COR-L47 (cell line): ENCODE measurements around the gene TRMT11.
"Not testable (repeated sequence)": the region's sequence is repeated elsewhere in the genome, so short reads cannot be mapped to it uniquely, and the experiment has no call there.

Source experiments
- DNase-seq: peaks from one replicate; lab custom pipeline; 2025; lab: John Stamatoyannopoulos, UW

The TRMT11 gene

DNA sequence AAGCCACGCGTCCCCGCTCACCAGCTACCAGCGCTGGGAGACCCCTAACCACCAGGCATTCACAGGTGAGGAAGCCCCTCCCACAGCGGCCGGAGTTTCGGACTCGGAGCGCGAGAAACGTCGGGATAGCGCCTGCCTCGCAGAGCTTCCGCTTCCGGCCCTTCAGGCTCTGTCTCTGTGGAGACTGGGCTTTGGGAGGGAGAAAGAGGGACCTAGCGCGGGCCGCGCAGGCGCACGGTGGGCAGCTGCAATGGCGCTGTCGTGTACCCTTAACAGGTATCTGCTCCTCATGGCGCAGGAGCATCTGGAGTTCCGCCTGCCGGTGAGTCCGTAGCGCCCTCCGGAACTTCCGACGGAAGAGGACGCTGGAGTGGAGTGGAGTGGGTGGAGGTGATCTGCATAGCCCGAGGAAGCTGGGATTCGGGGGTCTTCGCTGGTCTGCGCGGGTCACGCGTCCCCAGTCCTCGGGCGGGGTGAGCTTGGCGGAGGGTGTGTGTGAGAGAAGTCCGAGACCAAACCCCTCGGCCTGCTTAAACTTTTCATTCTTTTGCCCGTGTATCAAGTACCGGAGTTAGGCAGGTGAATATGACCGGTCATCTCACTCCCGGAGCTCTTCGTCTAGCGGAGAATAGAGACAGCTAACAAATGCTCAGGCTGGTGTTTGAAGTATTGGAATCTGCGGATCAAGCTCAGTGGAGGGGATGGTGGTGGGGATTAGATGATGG, at the start of gene TRMT11:
TSS of gene TRMT11 (plus strand) at position 240 of the 725 bp plus-strand sequence. CDS start at position 251, 11 bp downstream.
- peak; percentile 88 for DNase-seq

DNA sequence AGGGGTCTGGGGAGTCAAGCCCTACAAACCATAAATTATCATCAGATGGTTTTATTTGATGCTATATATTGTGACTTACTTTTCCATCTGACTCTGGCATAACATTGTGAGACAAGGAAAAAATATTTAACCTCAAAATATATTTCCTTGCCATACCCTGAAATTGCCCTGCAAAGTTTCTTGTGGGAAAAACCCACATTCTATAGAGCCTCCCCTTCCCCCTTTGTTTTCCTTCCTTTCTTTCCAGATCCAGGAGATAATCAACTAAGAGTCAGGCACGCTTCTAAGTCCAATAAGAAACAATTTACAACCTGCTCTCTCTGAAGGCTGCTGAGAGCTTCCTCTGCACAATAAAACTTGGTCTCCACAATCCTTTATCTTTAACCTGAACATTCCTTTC, 47.3 kb upstream of the TRMT11 start:
- DNase-seq, result no peak

DNA sequence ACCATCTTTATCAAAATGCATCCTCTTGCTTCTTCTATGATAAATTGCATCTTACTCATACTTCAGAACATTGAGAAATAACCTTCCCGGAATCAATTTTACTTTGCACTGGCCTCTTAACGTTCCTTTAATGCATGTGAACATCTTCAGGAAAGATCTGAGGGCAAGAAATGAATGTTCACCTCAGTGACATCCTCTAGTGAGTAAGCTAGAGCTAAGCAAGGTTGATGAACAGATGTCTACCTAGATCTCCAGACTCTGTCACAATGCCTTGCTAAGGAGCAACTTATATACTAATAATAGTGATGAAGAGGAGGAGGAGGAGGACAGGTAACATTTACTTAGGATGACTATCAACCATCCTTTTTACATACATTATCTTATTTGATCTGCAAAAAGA, 46.5 kb upstream of the TRMT11 start:
- DNase-seq, result no peak

DNA sequence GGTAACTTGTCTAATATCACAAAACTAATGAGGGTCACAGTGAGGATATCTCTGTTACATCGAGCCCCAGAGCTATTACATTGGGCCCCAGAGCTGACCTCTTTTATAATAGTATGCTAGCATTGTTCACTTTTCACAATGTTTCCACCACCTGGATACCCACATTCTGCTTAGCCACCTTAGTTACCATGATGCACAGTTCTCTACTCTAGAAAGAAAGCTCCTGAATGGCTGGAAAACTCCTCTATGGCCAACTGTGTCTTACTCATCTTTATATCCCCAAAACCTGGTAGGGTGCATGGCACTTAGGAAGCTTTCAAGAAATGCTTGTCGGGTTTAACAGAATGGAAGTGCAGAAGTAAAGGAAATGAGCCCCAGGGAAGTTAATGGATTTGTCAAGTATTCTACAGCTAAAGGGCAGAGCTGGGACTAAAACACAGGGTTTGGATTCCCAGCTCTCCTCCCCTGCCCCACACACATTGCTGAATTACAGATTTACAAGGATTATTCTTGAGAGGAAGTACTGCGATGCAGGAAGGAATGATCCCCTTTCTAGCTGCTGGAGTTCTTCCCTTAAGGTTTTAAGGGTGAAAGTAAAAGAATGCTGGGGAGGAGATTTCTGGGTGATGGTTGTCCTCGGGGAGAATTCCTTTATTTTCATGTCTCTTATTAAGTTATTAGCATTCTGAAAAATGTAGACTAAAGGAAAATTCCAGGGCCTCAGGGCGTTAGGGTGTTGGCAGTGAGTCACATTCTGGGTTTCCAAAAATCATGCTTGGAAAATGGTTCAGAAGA, 45.9 kb upstream of the TRMT11 start:
- DNase-seq, result no peak

DNA sequence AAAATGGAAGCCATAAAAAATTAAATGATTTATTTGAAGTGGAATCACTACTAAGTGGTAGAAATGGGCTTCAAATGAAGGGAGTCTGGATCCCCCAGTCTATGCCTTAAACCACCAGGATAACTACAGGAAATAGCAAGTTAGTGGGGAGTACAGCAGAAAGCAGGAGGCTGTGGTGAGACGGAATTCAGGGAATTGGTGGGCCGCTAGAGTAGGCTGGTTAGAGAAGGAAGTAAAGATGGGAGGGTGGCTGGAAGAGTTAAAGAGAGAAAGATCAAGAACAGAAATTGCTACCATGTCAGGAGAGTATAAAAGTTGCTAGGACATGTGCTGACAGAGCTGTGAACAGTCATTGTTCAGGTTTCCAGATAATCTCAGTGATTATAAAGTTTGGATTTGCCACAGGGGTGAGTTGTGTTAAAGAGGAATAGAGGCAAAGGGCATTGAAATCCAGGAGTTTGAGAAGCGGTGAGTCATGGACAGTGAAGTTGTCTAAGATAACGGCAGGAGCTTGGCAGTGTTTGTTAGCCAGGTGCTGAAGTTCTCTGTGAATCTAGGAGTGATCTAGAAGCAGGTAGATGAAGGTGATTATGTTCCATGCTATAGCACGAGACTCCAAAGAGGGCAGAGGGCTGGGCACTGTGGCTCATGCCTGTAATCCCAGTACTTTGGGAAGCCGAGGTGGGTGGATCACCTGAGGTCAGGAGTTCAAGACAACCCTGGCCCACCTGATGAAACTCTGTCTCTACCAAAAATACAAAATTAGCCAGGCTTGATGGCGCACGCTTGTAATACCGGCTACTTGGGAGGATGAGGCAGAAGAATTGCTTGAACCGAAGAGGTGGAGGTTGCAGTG, 43.4 kb upstream of the TRMT11 start:
- no peak for DNase-seq

DNA sequence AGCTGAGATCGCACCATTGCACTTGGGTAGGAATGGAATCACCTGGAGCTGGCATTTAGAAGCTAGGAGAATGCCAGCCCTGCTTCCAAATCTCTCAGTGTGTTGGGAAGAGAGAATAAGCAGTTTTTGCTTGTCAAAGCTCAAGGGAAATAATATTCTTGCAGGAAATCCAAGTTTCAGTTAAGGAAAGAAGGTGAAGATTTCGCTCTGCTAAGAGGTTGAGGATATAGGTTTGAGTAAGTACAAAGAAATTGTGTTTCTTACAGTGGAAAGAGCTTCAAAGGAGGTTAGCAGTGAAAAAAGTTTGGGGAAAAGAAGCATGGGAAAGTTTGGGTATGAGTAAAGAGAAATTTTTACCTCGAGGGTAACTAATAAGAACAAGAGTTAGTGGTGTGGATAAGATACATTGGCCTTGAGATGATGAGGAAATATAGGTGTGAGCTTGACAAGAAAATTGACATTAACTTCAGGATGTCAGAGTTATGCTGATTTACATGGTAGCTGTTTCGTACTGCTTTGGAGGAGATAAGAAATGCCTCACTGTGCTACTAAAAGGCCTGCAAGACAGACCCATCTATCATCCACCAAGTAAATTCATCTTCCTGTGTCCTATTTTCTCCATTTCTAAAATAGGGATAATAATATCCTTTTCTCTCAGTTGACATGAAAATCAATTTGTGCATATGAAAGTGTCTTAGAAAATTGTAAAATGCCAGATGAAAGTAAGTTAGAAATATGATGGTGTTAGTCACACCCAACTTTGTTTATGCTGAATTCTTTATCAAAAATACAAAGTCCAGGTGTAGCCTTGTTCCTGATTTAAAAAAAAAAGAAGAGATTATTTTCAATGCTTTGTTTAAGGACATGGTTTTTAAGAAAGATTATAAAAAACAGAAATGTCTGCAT, 42.6 kb upstream of the TRMT11 start:
- DNase-seq, result no peak

DNA sequence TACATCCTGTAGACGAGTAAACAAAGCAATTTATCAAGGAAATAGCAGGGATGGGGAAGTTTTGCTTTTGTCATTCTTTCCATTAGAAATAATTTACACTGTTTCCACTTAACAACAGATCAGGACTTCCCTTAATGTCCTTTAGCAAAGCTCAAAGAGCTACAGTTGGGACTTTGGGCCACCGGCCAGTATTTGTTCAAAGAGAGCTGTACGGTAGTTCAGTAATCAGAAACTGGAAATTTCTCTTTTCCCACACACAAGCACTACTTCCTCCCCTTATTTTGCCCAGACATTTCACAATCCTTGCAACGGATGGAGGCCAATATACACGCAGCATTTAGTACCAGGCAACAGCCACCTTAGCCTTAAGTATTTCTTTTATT, 41.9 kb upstream of the TRMT11 start:
- no peak for DNase-seq

DNA sequence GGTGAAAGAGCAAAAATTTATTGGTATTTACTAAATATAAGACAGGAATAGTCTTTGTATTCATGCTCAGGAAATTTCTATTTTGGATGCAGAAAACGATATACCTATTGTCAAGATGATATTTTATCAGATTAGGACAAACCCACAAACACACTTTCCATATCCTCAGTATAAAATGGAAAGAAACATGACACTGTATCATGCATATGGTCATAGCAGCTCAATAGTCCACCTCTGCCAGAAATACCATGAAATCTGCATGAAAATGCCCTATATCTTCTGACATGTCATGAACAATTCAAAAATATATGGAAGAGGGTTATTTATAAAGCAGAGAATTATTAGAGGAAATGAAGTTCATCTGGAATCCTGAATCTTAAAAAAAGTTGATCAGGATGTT, 41.4 kb upstream of the TRMT11 start:
- DNase-seq, result no peak

DNA sequence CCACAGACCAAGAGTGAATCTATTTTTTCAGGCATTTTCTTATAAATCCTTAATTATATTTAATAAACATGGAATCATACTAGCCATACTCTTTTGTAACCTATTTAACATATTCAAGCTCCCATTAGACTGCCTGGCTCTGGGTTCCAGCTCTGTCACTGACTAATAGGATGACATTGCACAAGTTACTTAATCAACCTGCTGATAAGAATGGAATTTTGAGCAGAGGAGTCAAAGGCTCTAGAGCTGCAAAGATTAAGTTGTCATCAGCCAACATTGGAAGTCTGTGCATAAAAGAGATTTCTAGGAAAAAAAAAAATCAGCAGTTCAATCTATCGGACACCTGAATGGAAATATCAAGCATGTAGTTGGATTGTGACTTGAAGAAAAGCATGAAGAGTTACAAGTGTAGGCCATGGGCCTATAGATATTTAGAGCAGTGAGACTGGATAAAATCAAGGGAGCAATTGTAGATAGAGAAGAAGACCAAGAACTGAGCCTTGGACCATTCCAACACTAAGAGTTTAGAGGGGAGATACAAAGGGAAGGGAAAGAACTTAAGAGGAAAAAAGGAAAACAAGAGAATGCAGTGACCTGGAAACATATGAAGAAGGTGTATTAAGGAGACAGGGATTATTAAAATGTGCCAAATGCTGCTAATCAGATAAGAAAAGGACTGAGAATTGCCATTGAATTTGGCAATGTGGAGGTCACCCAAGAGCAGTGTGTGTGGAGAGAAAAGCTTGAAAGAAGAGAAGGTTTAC, 40.8 kb upstream of the TRMT11 start:
- no peak for DNase-seq

DNA sequence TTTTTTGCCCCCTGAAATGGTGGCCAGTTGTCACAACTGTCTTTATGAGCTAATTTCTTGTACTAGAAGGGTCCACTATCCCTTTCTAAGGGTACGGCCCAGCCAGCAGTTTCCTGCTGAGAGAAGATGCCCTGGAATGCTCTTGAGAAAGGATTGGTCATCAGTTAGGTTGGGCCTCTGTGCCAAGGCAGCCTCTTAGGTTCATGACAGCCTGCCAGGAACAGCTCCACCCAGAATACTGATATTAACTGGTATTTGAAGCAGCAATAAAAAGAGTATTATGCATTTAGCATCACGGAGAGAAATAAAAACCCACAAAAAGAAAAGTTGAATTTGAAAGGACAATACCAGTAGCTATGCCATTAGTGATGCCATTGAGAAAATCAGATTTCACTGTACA, 38.7 kb upstream of the TRMT11 start:
- DNase-seq, result no peak

DNA sequence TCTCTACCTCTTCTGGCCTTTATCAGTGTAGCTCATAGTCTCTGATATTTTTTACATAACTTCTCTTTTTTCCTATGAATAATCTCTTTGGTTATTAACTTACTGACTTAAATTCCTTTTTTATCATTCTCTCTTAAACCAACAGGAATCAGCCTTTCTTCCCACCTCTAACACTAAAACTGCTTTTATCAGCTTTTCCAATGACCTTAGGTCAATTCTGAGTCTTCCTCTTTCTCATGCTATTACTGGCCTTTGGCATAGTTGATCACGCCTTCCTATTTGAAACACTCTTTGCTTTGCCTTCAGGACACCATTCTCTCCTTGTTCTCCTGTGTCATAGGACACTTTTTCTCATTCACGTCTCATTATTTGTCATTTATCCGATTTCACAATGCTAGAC, 37.9 kb upstream of the TRMT11 start:
- no peak for DNase-seq

DNA sequence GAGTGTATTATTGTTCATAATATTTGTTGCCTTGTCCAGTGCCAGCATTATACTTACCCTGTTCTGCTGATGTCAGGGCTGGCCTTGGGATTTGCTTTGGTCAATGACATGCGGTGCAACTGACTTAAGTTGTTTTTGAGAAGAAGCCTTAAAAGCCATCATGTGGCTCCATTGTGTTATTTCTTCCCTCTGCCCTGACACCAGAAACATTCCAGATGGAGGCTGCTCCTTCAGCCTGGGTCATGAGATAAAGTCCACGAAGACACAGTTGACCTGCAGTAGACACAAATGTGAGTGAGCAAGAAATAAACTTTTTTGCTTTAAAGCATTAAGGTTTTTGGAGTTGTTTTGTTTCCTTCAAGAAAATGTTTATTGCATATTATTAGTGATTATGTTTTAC, 37.3 kb upstream of the TRMT11 start:
- no peak for DNase-seq

DNA sequence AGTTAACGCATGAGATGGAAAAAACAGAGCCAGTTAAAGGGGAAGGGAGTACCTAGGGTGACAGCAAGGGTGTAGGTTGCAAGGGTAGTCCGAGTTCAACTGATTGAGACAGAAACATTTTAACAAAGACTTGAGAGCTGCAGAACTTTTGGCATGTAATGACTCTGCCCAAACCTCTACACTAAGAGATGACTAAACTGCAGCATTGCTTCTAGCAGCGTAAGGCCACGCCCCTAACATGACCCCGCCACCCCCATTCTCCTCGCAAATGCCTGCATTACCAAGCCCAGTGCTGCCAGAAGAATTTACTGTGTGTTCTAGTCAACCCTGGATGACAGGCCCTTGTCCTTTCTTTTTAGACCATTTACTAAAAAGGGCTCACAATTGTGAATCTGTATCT, 36.0 kb upstream of the TRMT11 start:
- DNase-seq, result no peak

DNA sequence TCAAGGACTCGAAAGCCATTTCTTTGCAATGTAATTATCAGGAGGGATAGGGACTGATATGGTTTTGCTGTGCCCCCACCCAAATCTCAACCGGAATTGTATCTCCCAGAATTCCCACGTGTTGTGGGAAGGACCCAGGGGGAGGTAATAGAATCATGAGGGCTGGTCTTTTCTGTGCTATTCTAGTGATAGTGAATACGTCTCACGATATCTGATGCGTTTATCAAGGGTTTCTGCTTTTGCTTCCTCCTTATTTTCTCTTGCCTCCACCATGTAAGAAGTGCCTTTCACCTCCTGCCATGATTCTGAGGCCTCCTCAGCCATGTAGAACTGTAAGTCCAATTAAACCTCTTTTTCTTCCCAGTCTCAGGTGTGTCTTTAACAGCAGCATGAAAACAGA, 35.6 kb upstream of the TRMT11 start:
- not testable (repeated sequence) for DNase-seq

DNA sequence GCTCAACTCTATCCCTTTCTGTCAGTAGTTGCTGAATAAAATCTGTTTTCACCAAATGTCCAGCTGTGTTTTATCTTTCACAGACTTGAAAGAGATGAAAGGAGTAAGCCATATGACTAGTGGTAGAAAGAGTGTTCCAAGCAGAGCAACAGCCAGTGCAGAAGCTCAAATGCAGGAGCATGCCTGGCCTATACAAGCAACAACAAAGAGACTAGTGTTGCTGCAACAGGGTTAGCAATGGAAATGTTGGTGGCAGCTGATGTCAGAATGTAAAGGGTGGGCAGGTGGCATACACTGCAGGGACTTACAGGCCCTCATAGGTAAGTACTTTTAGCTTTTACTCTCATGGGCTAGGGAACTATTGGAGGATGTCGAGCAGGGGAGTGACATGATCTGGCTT, 35.0 kb upstream of the TRMT11 start:
- DNase-seq, result no peak

DNA sequence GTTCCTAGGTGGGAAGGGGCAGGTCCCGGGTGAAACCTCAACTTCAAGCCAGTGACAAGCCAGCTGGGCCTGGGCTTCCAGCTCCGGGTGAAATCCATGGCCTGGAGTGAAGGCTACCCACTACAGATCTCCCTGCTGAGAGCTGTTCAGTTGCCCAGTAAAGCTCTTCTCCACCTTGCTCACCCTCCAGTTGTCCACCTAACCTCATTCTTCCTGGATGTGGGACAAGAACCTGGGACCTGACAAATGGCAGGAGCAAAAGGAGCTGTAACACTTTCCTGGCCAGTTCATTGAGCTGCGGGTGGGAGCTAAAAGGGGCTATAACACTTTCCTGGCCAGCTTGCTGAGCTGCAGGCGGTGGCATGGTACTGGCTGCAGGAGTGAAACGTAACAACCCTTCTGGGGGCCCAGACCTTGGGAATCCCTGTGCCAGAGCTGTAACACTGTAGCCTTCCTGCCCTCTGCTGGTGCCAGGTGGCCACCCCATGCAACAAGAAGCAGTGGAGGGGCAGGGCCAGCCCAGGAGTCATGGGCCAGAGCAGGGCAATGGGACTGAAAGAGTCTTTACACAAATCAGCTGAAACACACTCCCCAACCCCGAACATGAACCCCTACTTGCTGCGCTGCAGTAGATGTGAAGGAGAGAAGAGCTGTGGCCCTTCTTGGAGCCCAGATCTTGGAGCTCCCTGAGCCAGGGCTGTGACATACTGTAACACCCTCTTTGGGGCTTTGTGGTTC, 33.4 kb upstream of the TRMT11 start:
- DNase-seq, result no peak

DNA sequence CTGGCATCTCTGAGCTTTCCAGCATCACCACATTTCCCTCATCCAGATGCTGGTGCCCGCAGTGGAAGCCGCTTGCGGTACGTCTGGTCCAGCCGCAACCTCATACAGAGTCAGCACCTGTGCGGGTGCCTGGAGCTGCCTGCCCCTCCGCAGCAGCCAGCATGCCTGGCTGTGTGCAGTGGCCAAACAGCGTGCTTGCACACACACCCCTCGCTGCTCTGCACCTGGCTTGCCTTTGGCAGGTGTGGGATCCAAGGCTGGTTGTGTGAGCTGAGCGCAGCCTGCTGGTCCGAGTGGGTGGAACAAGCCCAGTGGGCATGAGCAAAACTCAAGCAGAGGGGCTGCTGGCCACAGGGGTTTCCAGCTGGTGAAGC, 32.9 kb upstream of the TRMT11 start:
- peak; percentile 75 for DNase-seq

DNA sequence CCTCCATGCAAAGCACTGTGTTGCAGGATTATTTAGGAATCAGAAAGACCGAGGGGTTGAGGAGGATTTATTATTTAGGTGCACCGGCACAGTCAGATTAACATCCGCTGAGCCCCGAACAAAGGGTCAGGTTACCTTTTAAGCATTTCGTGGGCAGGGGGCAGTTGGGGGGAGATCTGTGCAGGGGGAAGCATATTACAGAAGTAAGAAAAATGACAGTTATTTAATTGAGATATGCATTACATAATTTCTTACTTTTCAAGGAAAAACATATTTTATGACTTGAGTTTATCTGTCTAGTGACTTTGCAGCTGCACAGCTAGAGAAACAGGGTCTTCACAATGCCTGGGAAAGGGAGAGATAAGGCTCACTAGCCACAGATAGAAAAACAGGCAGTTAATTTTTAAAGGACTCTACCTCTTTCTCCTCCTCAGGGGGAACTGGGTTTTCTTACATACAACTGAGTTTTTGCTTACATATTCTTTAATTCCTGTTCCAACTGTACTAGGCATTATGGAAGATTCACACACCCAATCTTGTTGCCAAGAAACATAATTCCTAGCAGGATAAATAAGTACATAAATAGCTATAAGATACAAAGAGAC, 31.5 kb upstream of the TRMT11 start:
- DNase-seq, result no peak

DNA sequence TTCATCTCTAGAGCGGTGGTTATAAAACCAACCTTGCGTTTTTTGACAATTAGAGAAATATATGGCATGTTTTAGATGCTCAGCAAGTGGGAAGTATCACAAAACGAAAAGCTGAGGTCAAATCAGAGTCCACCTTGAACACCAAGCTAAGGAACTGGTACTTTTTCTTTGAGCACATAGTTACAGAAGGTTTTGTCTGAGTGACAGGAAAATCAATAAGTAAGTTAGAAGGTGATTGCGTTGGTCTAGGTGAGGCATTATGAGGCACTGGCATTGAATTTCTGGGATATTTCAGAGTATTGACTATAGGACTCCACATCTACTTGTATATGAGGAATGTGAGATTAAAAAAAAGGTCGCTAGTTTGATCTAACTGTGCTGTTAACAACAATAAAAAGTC, 30.4 kb upstream of the TRMT11 start:
- DNase-seq, result no peak
